Bronchial epithelial cell (primary cell): ENCODE data around the gene RNF121. TPM values are rescaled to one million over a fixed set of nuclear protein-coding genes. Genes with fewer than 3 reads are reported as not detected.

Experiments used
- DNase-seq: peaks from one replicate; pipeline ENCODE4 v3.0.0-alpha.2; 2010; ENCODE audit warnings: low read depth
- FAIRE-seq: peaks from 2 replicates; lab custom pipeline; 2011; peaks lifted over from hg19 to GRCh38; lab: Jason Lieb, UNC
- H3K27me3 ChIP-seq: 2 replicates; pipeline ENCODE4 v1.5.1; 2011; ENCODE audit warnings: low read length; ENCODE audit not compliant: control insufficient read depth, insufficient read depth
- H3K36me3 ChIP-seq: 2 replicates; pipeline ENCODE4 v1.5.1; 2011; ENCODE audit warnings: low read length; ENCODE audit not compliant: control insufficient read depth, insufficient read depth
- H3K4me3 ChIP-seq: 2 replicates; pipeline ENCODE4 v1.5.1; 2011; ENCODE audit warnings: mild to moderate bottlenecking, low read depth, low read length, control low read depth
- CTCF ChIP-seq: IDR thresholded peaks from 2 replicates; pipeline ENCODE4 v1.5.1; 2011; ENCODE audit warnings: mild to moderate bottlenecking, moderate library complexity, low read length, control low read depth, inconsistent platforms; ENCODE audit not compliant: insufficient read depth, severe bottlenecking
- total RNA-seq: library from RNA; depleted of rRNA; stranded (reverse); fragments of >200 nt; gene quantifications from 2 replicates; pipeline ENCODE4 v1.2.1, GENCODE V29; 2014

RNF121 gene
- total RNA-seq, 1 donor from 2014 or later, result 32.6 TPM

GRCh38 chr11:71963468-71963867 is 34.6 kb downstream of the RNF121 start:
- Histone ChIP-seq H3K27me3 (no peaks in the 10 kb centered on the region), H3K36me3 (peaks cover 1% of the 10 kb centered on the region), H3K4me3 (no peak overlapping the region)
- no peak for TF ChIP-seq CTCF
- FAIRE-seq, result no peak
- DNase-seq, result no peak

GRCh38 chr11:71964641-71965040 is 35.8 kb downstream of the RNF121 start:
- Histone ChIP-seq H3K27me3 (no peaks in the 10 kb centered on the region), H3K4me3 (no peak overlapping the region), H3K36me3 (peaks cover 1% of the 10 kb centered on the region)
- no peak for TF ChIP-seq CTCF
- FAIRE-seq (no peak), DNase-seq (no peak)

GRCh38 chr11:71971680-71972079 is 42.8 kb downstream of the RNF121 start:
- FAIRE-seq (no peak), DNase-seq (no peak)
- Histone ChIP-seq H3K36me3 (no peaks in the 10 kb centered on the region), H3K4me3 (no peak overlapping the region), H3K27me3 (no peaks in the 10 kb centered on the region)
- TF ChIP-seq CTCF, result no peak

- Histone ChIP-seq H3K27me3 (no peaks in the 10 kb centered on the region), H3K4me3 (no peak overlapping the region), H3K36me3 (no peaks in the 10 kb centered on the region)
- no peak for FAIRE-seq
- no peak for DNase-seq
- TF ChIP-seq CTCF, result no peak
Observed at GRCh38 chr11:71976551-71976950, 47.7 kb downstream of the RNF121 start.

- no peaks in the 10 kb centered on the region for H3K27me3 ChIP-seq
- H3K4me3 ChIP-seq, result no peak overlapping the region
- TF ChIP-seq CTCF, result no peak
- no peak for FAIRE-seq
- DNase-seq, result no peak
- no peaks in the 10 kb centered on the region for H3K36me3 ChIP-seq
Observed at GRCh38 chr11:71977090-71977489, 48.2 kb downstream of the RNF121 start.

- no peak for FAIRE-seq
- H3K27me3 ChIP-seq, result no peaks in the 10 kb centered on the region
- TF ChIP-seq CTCF, result peak; percentile 56
- no peaks in the 10 kb centered on the region for H3K36me3 ChIP-seq
- no peak overlapping the region for H3K4me3 ChIP-seq
- DNase-seq, result peak; percentile 54
Observed at GRCh38 chr11:71977743-71978418, 49.0 kb downstream of the RNF121 start.
